ENCODE measurements around the gene TMEM200B.
"Not testable (repeated sequence)": the region's sequence is repeated elsewhere in the genome, so short reads cannot be mapped to it uniquely, and the experiment has no call there.

TMEM200B gene

DNA sequence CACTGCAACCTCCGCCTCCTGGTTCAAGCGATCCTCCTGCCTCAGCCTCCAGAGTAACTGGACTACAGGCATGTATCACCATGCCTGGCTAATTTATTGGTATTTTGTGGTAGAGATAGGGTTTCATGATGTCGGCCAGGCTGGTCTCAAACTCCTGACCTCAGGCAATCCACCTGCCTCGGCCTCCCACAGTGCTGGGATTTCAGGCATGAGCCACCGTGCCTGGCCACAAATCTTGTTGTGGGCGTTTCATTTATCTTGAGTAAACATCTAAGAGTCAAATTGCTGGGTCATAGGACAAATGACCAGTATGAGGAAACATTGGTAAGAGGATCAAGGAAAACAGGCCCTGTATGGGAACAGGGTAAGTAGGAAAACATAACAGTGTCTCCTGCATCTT is 17.9 kb downstream of the TMEM200B start:
- no peak for DNase-seq

DNA sequence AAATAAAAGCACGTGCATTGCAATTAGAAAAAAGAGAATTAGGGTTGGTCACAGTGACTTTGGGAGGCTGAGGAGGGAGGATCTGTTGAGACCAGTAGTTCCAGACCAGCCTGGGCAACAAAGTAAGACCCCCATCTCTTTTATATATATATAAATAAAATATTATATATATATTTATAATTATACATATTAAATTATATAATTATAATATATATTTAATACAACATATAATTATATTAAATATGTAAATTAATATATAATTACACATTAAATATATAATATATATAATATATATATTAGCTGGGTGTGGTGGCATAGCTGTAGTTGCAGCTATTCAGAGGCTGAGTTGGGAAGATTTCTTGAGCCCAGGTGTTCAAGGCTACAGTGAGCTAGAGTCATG is 23.2 kb downstream of the TMEM200B start:
- no peak for DNase-seq

DNA sequence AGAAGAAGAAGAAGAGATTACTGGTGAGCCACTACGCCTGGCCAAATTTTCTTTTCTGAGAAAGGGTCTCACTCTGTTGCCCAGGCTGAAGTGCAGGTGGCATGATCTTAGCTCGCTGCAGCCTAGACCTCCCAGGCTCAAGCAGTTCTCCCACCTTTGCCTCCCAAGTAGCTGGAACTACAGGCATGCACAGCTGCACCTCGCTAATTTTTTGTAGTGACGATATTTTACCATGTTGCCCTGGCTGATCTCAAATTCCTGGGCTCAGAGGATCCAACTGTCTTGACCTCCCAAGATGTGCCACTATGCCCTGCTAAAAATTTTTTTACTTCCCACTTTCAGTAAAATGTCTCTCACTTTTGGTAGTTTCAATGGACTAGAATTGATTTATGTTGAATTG is 24.4 kb downstream of the TMEM200B start:
- DNase-seq, result no peak

DNA sequence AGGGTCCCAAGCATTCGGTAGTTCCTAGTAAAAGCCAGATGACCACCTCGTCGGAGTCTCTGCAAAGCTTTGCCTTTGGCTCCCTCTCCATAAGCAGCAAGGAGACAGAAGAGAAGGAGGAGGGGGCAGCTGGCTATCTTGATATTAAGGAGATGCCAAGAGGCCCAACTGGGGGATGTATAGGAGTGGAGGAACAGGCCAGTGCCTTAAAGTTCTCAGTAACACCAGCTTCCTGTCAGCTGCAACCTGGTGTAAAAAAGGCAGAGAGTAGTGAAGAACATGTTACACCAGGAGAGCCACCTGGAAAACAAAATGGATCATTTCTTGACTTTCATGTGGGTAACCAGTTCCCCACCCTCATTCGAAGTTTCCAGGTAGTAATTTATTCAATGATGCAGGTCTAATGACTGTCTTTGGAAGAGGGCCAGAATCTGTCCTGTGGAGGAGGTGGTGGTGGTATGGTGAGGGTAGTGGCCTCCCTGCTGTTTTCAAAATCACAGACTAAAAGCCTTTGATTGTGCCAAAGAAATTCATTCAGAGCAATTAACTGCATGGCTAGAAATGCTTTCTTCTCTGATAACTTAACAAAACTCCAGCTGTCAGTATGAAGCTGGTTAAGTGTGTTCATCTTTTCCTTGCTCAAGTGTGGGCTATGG is 27.3 kb downstream of the TMEM200B start:
- DNase-seq, result peak; percentile 11

DNA sequence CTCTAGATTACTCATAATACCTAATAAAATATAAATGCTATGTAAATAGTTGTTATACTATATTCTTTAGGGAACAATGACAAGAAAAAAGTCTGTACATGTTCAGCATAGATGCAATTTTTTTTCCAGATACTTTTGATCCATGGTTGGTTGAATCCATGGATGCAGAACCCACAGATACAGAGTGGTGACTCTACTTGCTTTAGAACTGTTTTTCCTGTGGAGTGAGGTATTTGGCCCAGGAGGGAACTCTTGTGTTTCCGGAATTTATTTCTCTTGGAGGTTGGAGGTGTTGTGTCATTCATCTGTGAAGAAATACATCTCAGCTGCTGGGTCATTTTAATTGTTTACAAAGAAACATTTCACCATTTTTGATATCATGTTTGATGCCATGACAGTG is 28.7 kb downstream of the TMEM200B start:
- DNase-seq, result peak; percentile 5

DNA sequence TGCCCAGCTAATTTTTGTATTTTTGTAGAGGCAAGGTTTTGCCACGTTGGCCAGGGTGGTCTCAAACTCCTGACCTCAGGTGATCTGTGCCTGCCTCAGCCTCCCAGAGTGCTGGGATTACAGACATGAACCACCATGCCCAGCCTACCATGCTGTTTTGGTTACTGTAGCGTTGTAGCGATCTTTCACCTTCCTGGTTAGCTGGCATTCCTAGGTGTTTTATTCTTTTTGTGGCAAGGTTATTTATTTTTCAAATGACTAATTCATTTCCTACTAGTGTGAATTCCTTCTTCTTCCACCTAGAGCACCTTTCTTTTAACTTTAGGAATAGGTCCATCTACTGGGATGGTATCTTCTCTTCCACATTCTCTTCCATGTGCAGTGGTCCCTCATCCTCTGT is 29.3 kb downstream of the TMEM200B start:
- peak; percentile 29 for DNase-seq

DNA sequence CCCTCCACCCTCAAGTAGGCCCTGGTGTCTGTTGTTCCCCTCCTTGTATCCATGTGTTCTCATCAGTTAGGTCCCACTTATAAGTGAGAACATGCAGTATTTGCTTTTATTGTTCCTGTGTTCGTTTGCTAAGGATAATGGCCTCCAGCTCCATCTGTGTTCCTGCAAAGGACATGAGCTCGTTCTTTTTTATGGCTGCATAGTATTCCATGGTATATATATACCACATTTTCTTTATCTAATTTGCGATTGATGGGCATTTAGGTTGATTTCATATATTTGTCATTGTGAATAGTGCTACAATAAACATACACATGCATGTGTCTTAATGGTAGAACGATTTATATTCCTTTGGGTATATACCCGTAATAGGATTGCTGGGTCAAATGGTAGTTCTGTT is 31.0 kb downstream of the TMEM200B start:
- not testable (repeated sequence) for DNase-seq

DNA sequence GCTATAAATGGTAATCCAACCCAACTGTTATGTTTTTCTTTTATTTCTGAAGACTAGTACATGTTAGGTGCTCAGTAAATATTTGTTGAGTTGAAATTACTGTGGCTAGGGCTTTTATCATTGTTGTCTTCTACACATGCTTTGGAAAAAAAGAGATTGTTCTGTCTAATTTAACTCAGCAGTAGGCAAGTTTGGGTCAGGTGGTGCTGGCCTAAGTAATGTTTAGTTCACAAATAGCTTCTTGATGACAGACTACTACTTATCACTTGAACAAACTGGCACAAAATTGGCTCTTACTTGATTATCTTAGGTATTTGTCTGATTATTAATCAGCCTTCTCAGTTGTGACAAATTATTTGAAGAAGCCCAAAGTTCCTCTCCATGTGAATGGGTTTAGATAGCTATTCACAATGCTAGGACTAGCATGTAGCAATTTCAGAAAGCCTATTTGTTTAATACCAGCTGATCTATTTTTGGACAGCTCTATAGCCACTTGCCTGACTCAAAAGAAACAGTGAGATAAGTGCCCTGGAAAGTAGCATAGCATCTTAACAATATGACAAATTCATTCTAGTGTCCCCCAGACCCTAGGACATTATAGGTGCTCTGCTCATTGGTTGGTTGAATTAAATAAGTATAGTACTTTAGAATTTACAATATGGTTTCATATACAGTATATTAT is 32.6 kb downstream of the TMEM200B start:
- DNase-seq, result no peak

DNA sequence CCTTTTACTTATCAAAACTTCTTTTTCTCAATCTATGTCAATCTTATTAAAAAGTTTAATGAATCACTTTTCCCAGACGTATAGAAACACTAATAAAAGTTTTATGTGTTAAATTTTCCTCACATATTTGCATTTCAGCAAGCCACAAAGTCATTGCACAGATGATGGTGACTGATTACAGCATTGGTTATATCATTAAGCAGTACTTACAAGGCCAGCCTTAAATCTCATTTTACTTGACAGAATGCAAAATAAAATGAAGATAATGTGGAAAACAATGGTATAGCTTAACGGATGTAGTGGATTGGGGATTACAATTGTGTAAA is 39.5 kb downstream of the TMEM200B start:
- DNase-seq, result no peak

DNA sequence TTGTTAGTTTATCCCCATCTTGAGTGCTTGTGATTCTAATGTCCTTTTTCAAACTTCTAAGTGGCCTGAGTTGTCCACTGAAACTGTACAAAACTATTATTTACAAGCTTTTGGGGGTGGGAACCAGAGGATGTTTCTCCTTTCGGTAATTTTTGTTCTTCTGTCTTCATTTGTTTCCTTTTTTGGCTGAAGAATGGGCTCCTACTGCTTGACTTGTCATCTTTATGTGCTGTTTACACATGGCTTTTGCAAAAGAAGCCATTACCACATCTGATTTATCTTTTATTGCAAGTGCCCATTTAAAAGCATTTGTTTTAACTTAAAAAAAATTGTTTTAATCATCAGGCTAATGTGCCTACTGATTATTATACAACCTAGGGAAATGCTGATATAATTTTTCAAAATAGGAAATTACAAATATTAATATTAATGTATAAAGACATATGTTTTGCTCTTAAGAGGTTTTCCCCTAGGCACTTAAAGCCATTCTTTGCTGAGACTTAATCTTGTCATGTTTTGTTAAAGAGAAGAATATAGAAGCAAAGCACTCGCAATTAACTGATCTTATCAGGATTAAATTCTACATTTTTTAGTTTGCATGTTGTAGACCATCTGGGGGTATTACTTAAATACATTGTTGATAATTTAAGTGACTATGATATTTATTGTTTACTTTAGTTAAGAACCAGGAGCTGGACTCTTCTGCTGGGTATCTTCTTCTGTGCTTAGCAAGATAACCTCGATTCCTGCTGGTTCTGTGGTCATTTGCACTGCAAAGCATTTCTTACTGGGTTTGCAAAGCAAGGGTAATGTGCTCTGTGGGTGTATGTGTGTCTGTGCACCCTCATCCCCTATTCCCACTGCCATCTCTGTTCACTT is 40.1 kb downstream of the TMEM200B start:
- DNase-seq, result no peak

DNA sequence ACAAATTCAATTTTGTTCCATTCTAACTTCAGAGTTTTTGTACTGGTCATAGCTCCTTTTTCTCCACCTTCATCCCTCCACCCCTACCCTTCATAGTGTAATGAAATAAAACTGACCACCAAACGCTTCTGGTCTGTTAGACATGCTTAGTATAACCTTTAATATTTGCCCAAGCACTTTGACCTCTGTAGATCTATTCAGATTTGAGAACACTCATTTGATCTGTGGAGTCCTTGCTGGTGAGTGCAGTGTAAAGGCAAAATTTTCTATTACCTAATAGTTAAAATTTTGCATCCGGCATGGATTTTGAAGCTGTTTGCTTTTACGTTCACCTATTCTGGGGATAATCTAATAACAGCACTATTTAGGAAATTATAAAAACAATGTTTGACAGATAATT is 41.2 kb downstream of the TMEM200B start:
- DNase-seq, result no peak

DNA sequence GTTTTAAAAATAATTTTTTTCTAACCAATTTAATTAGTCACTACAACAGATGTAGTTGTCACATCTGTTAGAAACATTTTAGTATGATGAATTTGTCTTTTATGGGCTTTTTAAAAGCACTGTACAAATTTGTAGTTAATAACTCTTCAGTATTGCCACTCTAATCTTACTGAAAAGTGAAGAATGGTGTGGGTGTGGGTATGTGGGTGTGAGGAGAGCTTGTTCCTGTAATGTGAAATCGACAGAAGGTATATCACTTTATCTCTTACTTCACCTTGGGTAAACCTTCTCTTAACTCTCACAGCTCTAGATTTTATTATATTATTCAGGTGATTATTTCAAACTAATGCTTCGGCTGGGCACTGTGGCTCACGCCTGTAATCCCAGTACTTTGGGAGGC is 42.5 kb downstream of the TMEM200B start:
- no peak for DNase-seq

DNA sequence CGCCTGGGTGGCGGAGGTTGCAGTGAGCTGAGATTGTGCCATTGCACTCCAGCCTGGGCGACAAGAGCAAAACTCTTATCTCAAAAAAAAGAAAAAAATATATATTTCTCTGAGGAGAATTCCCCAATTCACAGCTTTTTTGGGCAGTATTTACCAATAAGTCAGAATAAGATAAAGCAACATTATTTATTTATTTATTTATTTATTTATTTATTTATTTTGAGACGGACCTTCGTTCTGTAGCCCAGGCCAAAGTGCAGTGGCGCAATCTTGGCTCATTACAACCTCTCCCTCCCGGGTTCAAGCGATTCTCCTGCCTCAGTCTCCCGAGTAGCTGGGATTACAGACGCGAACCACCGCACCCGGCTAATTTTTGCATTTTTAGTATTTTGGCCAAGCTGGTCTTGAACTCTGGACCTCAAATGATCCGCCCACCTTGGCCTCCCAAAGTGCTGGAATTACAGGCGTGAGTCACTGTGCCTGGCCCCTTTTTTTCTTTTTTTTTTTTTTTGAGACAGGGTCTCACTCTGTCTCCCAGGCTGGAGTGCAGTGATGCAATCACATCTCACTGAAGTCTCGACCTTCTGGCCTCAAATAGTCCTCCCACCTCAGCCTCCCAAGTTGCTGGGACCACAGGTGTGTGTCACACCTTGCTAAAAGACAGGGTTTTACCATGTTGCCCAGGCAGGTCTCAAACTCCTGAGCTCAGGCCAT is 43.6 kb downstream of the TMEM200B start:
- not testable (repeated sequence) for DNase-seq

DNA sequence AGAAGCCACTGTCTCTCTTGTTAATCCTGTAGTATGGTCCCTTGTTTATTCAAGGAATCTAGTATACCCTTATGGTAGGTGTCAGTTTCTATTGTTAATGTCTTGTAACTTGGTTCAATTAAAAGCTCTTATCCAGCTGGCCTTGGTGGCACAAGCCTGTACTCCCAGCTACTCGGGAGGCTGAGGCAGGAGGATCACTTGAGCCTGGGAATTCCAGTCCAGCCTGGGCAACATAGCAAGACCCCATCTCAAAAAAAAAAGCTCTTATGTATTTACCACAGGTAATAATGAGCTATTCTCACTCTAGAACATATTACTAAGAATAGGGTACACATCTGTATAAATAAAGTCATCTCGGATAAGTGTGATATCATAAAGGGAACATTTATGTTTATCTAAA is 46.5 kb downstream of the TMEM200B start:
- no peak for DNase-seq

All from kidney glomerular epithelial cell (primary cell).